ENCODE measurements around the gene KIAA1217.

Gene KIAA1217

DNA sequence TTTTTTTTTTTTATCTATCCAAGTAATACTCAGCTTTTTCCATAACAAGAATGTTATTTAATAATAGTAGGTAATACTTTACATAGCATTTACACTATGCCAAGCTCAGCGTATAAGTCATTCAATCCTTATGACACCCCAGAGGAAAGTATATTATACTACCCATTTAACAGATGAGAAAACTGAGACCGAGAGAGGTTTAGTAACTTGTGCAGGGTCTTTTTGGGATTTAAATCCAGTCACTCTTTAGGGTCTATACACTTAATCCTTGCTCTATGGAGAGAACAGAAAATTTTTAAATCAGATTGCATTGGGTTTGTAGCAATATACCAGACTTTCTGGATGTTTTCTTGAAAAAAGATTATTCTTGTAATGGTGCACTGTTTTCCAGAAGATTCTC is 322.5 kb downstream of the KIAA1217 start:
- no peaks in the 10 kb centered on the region for H3K9me3 ChIP-seq (ENCODE audit: low read length)
- no peak overlapping the region for H3K27ac ChIP-seq (ENCODE audit: low read depth, low read length)
- no peak overlapping the region for H3K4me3 ChIP-seq (ENCODE audit: low read depth in 1 of 2, low read length in 2 of 2)
- no peaks in the 10 kb centered on the region for H3K27me3 ChIP-seq (ENCODE audit: control insufficient read depth in 1 of 2, insufficient read depth in 2 of 2, low read length in 2 of 2)
- peaks cover 11% of the 10 kb centered on the region for H3K36me3 ChIP-seq (ENCODE audit: insufficient read depth, low read length)
- H3K4me1 ChIP-seq (ENCODE audit: insufficient read depth, low read length) = no peaks in the 10 kb centered on the region
- no peak overlapping the region for H3K9ac ChIP-seq (ENCODE audit: low read length)

DNA sequence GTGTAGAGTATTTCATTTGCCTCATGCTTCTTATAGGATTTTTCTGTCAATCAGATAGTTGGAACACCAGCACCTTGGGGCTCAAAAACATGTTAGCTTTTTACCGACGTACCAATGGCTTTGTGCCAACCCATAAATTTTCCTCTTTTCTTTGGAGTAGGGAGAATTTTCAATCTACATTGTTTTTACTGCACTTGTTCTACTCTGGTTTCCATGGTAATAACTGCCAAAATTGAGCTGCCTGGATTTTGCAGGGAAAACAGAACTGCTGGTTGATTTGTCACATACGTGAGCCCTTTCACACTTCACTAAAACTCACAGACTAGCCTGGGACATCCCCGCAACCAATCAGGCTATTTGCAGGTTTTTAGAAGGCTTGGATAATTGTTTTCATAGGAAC is 325.0 kb downstream of the KIAA1217 start:
- H3K4me1 ChIP-seq (ENCODE audit: insufficient read depth, low read length) = no peaks in the 10 kb centered on the region
- no peak overlapping the region for H3K27ac ChIP-seq (ENCODE audit: low read depth, low read length)
- H3K9me3 ChIP-seq (ENCODE audit: low read length) = no peaks in the 10 kb centered on the region
- H3K9ac ChIP-seq (ENCODE audit: low read length) = no peak overlapping the region
- peaks cover 11% of the 10 kb centered on the region for H3K36me3 ChIP-seq (ENCODE audit: insufficient read depth, low read length)
- no peak overlapping the region for H3K4me3 ChIP-seq (ENCODE audit: low read depth in 1 of 2, low read length in 2 of 2)
- H3K27me3 ChIP-seq (ENCODE audit: control insufficient read depth in 1 of 2, insufficient read depth in 2 of 2, low read length in 2 of 2) = no peaks in the 10 kb centered on the region

DNA sequence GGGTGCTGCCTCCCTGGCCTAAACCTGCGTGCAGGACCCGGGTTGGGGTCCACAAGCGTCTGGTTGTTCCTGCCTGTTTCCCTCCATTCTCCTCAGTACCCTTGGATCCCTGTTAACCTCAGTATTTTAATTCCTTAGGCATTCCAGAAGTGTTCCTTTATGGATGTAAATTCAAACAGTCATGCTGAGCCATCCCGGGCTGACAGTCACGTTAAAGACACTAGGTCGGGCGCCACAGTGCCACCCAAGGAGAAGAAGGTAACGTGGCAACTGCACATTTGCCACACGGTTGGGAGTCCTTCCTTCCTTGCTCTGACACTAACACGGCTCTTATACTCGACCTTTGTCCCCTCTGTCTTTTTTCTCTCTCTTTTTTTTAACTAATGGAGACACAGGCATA is 327.7 kb downstream of the KIAA1217 start:
- H3K4me1 ChIP-seq (ENCODE audit: insufficient read depth, low read length) = no peaks in the 10 kb centered on the region
- H3K27ac ChIP-seq (ENCODE audit: low read depth, low read length) = no peak overlapping the region
- H3K27me3 ChIP-seq (ENCODE audit: control insufficient read depth in 1 of 2, insufficient read depth in 2 of 2, low read length in 2 of 2) = no peaks in the 10 kb centered on the region
- H3K36me3 ChIP-seq (ENCODE audit: insufficient read depth, low read length) = peaks cover 11% of the 10 kb centered on the region
- H3K9ac ChIP-seq (ENCODE audit: low read length) = no peak overlapping the region
- H3K4me3 ChIP-seq (ENCODE audit: low read depth in 1 of 2, low read length in 2 of 2) = no peak overlapping the region
- no peaks in the 10 kb centered on the region for H3K9me3 ChIP-seq (ENCODE audit: low read length)

DNA sequence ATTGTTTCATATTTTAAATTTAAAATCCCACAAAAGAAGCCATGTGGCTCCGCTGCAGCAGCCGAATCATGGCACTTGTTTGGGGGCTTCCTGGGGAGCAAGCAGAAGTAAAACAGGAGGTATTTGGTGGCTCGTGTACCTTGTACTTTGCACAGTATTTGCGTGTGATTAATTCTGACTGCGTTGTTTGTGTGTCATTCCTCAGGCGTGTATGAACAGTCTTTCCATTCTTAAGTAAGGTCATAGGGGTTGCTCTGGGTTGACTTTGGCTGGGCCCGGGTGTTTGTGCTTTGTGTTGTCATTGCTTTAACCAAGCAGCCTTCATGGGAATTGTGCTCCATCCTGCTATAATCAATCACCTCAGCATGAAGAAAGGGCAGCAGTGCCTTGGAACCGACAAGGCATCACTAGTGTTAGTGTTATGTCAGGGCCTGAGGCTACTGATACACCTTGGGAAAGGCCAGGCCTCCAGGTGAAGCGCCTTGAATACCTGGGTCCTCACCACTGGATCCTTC is 332.4 kb downstream of the KIAA1217 start:
- no peaks in the 10 kb centered on the region for H3K36me3 ChIP-seq (ENCODE audit: insufficient read depth, low read length)
- no peaks in the 10 kb centered on the region for H3K4me1 ChIP-seq (ENCODE audit: insufficient read depth, low read length)

DNA sequence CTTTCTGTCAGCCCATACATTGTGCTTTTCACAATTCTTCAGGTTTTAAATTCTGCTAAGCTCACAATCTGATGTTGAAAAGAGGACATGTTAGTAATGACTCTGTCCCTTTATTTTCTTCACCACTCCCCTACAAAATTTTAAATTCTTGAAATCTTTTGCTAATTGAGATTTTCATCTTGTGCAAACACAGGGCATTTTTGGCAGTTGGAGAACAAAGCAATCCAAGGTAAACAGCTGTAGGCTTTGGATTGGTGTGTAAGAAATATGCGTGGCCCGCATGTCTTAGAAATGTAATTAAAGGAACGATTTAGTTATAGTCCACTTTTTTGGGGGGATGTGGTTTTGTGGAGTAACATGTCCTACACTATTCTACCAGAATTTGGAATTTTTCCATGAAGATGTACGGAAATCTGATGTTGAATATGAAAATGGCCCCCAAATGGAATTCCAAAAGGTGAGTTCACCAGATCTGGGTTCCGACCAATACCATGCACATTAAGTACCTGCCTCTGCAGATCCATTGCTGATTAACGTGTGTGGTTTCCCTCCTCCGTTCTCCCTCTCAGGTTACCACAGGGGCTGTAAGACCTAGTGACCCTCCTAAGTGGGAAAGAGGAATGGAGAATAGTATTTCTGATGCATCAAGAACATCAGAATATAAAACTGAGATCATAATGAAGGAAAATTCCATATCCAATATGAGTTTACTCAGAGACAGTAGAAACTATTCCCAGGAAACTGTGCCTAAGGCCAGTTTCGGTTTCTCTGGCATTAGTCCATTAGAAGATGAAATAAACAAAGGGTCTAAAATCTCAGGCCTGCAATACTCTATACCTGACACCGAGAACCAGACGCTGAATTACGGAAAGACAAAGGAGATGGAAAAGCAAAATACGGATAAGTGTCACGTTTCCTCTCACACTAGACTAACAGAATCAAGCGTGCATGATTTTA is 333.7 kb downstream of the KIAA1217 start:
- H3K9ac ChIP-seq (ENCODE audit: low read length) = no peak overlapping the region
- H3K27me3 ChIP-seq (ENCODE audit: control insufficient read depth in 1 of 2, insufficient read depth in 2 of 2, low read length in 2 of 2) = no peaks in the 10 kb centered on the region
- H3K9me3 ChIP-seq (ENCODE audit: low read length) = no peaks in the 10 kb centered on the region
- H3K4me1 ChIP-seq (ENCODE audit: insufficient read depth, low read length) = no peaks in the 10 kb centered on the region
- H3K36me3 ChIP-seq (ENCODE audit: insufficient read depth, low read length) = no peaks in the 10 kb centered on the region
- H3K27ac ChIP-seq (ENCODE audit: low read depth, low read length) = no peak overlapping the region
- H3K4me3 ChIP-seq (ENCODE audit: low read depth in 1 of 2, low read length in 2 of 2) = no peak overlapping the region

More for the DNA sequence above, 332.4 kb downstream of the KIAA1217 start:
- H3K27ac ChIP-seq (ENCODE audit: low read depth, low read length) = no peak overlapping the region
- H3K9me3 ChIP-seq (ENCODE audit: low read length) = no peaks in the 10 kb centered on the region
- no peaks in the 10 kb centered on the region for H3K27me3 ChIP-seq (ENCODE audit: control insufficient read depth in 1 of 2, insufficient read depth in 2 of 2, low read length in 2 of 2)
- H3K4me3 ChIP-seq (ENCODE audit: low read depth in 1 of 2, low read length in 2 of 2) = no peak overlapping the region
- H3K9ac ChIP-seq (ENCODE audit: low read length) = no peak overlapping the region

DNA sequence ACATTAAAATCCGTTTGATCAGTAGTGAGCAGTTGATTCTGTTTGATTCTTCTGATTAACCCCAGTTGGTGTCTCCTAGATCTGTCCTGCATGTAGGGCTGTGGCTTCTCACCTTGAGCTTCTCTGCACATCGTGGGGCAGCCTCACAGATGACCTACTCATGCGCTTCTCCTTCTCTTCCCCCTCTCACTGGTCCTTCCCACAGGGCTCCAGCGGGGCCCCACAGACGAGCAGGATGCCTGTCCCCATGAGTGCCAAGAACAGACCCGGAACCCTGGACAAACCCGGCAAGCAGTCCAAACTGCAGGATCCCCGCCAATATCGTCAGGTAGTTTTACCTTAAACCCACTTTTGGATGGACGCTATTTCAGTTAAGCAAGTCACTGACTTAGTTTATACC is 335.8 kb downstream of the KIAA1217 start:
- no peaks in the 10 kb centered on the region for H3K36me3 ChIP-seq (ENCODE audit: insufficient read depth, low read length)
- no peak overlapping the region for H3K9ac ChIP-seq (ENCODE audit: low read length)
- H3K4me1 ChIP-seq (ENCODE audit: insufficient read depth, low read length) = no peaks in the 10 kb centered on the region
- H3K9me3 ChIP-seq (ENCODE audit: low read length) = no peaks in the 10 kb centered on the region
- no peak overlapping the region for H3K4me3 ChIP-seq (ENCODE audit: low read depth in 1 of 2, low read length in 2 of 2)
- no peak overlapping the region for H3K27ac ChIP-seq (ENCODE audit: low read depth, low read length)
- H3K27me3 ChIP-seq (ENCODE audit: control insufficient read depth in 1 of 2, insufficient read depth in 2 of 2, low read length in 2 of 2) = no peaks in the 10 kb centered on the region

DNA sequence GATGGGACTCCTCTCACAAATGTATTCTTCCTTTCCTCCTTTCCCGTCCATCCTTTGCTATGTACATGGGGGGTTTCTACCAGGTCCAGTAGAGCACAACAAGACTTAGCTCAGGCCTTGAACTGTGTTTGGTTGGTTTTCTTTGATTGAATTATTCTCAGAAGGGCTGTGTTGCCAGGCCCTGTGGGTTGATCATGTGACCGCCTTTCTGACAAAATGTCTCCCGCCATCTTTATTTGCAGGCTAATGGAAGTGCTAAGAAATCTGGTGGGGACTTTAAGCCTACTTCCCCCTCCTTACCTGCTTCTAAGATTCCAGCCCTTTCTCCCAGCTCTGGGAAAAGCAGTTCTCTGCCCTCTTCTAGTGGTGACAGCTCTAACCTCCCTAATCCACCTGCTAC is 336.6 kb downstream of the KIAA1217 start:
- Histone ChIP-seq H3K27ac (ENCODE audit: low read depth, low read length) (no peak overlapping the region), H3K27me3 (ENCODE audit: control insufficient read depth in 1 of 2, insufficient read depth in 2 of 2, low read length in 2 of 2) (no peaks in the 10 kb centered on the region), H3K4me3 (ENCODE audit: low read depth in 1 of 2, low read length in 2 of 2) (no peak overlapping the region), H3K36me3 (ENCODE audit: insufficient read depth, low read length) (no peaks in the 10 kb centered on the region), H3K4me1 (ENCODE audit: insufficient read depth, low read length) (no peaks in the 10 kb centered on the region), H3K9me3 (ENCODE audit: low read length) (no peaks in the 10 kb centered on the region), H3K9ac (ENCODE audit: low read length) (no peak overlapping the region)

DNA sequence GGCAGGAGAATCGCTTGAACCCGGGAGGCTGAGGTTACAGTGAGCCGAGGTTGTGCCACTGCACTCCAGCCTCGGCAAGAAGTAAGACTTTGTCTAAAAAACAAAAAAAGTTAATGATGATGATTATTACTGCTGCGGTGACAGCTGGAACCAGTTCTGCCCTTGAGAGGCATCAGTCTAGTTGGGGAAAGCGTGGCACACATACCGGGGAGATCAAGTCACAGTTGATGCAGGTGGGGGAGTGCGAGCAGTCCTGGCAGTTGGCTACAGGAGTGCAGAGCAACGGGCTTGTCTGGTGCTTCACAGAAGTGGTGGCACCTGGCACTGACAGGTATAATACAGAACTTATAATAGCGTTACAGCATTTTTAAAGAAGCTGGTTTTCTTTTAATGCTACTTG is 341.7 kb downstream of the KIAA1217 start:
- Histone ChIP-seq H3K27me3 (ENCODE audit: control insufficient read depth in 1 of 2, insufficient read depth in 2 of 2, low read length in 2 of 2) (no peaks in the 10 kb centered on the region), H3K27ac (ENCODE audit: low read depth, low read length) (no peak overlapping the region), H3K4me3 (ENCODE audit: low read depth in 1 of 2, low read length in 2 of 2) (no peak overlapping the region), H3K36me3 (ENCODE audit: insufficient read depth, low read length) (no peaks in the 10 kb centered on the region), H3K9ac (ENCODE audit: low read length) (no peak overlapping the region), H3K4me1 (ENCODE audit: insufficient read depth, low read length) (no peaks in the 10 kb centered on the region), H3K9me3 (ENCODE audit: low read length) (no peaks in the 10 kb centered on the region)

DNA sequence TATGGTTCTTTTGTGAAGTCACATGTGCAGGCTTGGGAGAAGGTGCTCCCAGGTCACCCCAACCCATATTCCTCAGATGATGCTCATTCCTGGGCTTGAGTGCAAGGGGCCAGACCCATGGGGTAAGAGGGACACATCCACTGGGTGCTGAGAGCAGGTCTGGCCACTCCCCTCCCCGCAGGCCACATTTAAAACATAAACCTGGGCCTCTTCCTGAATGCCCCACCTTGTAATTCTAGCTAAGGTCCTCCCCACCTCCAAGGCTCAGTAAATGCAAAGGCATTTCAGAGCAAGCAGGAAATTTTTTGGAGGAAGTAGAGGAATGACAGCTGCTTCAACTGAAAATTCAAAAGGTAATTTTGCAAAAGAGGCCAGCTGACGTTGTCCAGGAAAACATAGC is 342.2 kb downstream of the KIAA1217 start:
- Histone ChIP-seq H3K9me3 (ENCODE audit: low read length) (no peaks in the 10 kb centered on the region), H3K27ac (ENCODE audit: low read depth, low read length) (no peak overlapping the region), H3K4me1 (ENCODE audit: insufficient read depth, low read length) (no peaks in the 10 kb centered on the region), H3K27me3 (ENCODE audit: control insufficient read depth in 1 of 2, insufficient read depth in 2 of 2, low read length in 2 of 2) (no peaks in the 10 kb centered on the region), H3K4me3 (ENCODE audit: low read depth in 1 of 2, low read length in 2 of 2) (no peak overlapping the region), H3K36me3 (ENCODE audit: insufficient read depth, low read length) (no peaks in the 10 kb centered on the region), H3K9ac (ENCODE audit: low read length) (no peak overlapping the region)

DNA sequence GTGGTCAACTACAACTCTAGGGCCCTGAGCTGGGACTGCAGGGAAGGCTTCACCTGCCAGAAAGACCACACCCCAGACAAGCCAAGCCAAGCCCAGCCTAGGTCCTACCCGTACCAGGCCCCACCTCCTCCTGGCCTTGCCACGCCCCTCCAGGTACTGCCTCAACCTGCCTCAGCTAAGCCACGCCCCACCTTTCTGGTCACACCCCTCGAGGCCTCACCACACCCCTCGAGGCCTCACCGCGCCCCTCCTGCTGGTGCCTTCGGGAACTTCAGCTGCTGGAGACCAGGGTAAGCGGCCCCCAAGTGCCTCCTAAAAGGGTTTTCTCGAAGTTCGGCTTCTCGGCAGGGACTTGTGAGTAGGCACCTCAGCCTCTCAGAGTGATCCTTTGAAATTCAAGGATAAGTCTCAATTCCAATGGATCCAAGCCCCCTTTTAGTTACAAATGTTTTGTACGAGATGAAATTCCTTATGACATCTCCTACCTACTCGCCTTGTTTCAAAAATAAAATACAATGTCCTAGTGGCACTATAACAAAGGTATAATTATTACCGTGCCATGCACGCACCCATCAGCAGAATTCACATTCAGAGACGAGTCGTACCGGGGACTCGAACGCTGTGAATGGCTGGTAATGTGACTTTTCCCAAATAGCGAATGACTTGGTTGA is 343.5 kb downstream of the KIAA1217 start:
- no peaks in the 10 kb centered on the region for H3K36me3 ChIP-seq (ENCODE audit: insufficient read depth, low read length)

DNA sequence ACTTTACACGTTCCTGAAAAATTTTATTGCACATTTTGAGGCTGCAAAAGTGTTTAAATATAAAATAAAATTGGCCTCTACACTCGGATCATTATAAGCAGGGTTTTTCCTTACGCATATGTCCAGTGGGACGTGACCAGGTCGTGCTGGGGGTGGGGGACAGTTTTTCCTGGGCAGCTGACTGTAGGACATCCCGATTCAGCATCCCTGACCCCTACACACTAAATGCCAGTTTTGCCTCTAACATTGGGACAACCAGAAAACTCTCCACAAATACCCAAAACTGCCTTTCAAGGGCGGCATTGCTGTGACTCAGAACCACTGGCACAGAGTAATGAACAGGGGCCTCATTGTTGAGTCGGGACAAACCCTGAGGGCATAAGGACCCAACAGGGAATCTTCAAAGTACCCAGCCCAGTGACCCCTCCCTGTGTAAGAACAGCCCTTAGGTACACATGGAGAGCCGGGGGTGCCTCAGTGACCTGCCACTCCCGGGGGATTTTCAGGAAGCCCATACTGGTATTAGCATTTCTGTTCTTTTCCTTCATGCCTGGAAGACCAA is 344.2 kb downstream of the KIAA1217 start:
- Histone ChIP-seq H3K27me3 (ENCODE audit: control insufficient read depth in 1 of 2, insufficient read depth in 2 of 2, low read length in 2 of 2) (no peaks in the 10 kb centered on the region), H3K4me3 (ENCODE audit: low read depth in 1 of 2, low read length in 2 of 2) (no peak overlapping the region), H3K4me1 (ENCODE audit: insufficient read depth, low read length) (no peaks in the 10 kb centered on the region), H3K9ac (ENCODE audit: low read length) (no peak overlapping the region), H3K27ac (ENCODE audit: low read depth, low read length) (no peak overlapping the region), H3K36me3 (ENCODE audit: insufficient read depth, low read length) (no peaks in the 10 kb centered on the region), H3K9me3 (ENCODE audit: low read length) (no peaks in the 10 kb centered on the region)

More for the DNA sequence above, 343.5 kb downstream of the KIAA1217 start:
- H3K27me3 ChIP-seq (ENCODE audit: control insufficient read depth in 1 of 2, insufficient read depth in 2 of 2, low read length in 2 of 2) = no peaks in the 10 kb centered on the region
- H3K9ac ChIP-seq (ENCODE audit: low read length) = no peak overlapping the region
- no peaks in the 10 kb centered on the region for H3K4me1 ChIP-seq (ENCODE audit: insufficient read depth, low read length)
- no peak overlapping the region for H3K27ac ChIP-seq (ENCODE audit: low read depth, low read length)
- no peak overlapping the region for H3K4me3 ChIP-seq (ENCODE audit: low read depth in 1 of 2, low read length in 2 of 2)
- H3K9me3 ChIP-seq (ENCODE audit: low read length) = no peaks in the 10 kb centered on the region

Data from muscle layer of colon (tissue), 2 donors.